22Rv1 (cell line): ENCODE measurements around the gene BICRA.

Experiments
- CTCF ChIP-seq: fragments of 450-650 bp; IDR thresholded peaks from 2 replicates; pipeline ENCODE4 v1.5.1; 2017; ENCODE audit warnings: mild to moderate bottlenecking
- ZFX ChIP-seq: fragments of 450-650 bp; IDR thresholded peaks from 2 replicates; pipeline ENCODE4 v1.6.1; 2017; ENCODE audit warnings: antibody characterized with exemption, borderline replicate concordance

GRCh38 chr19:47643281-47643680, 34.3 kb downstream of the BICRA start:
- TF ChIP-seq CTCF (no peak), ZFX (no peak)
